Amygdala (tissue), 56 donors: Measurements from ENCODE around the gene CDC42EP1.
"Not testable (repeated sequence)": the region's sequence is repeated elsewhere in the genome, so short reads cannot be mapped to it uniquely, and the experiment has no call there.

Experiments
- DNase-seq, 56 donors: peaks; one replicate each; lab custom pipeline; 2025; lab: John Stamatoyannopoulos, UW

Gene CDC42EP1, protein sequence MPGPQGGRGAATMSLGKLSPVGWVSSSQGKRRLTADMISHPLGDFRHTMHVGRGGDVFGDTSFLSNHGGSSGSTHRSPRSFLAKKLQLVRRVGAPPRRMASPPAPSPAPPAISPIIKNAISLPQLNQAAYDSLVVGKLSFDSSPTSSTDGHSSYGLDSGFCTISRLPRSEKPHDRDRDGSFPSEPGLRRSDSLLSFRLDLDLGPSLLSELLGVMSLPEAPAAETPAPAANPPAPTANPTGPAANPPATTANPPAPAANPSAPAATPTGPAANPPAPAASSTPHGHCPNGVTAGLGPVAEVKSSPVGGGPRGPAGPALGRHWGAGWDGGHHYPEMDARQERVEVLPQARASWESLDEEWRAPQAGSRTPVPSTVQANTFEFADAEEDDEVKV

DNA sequence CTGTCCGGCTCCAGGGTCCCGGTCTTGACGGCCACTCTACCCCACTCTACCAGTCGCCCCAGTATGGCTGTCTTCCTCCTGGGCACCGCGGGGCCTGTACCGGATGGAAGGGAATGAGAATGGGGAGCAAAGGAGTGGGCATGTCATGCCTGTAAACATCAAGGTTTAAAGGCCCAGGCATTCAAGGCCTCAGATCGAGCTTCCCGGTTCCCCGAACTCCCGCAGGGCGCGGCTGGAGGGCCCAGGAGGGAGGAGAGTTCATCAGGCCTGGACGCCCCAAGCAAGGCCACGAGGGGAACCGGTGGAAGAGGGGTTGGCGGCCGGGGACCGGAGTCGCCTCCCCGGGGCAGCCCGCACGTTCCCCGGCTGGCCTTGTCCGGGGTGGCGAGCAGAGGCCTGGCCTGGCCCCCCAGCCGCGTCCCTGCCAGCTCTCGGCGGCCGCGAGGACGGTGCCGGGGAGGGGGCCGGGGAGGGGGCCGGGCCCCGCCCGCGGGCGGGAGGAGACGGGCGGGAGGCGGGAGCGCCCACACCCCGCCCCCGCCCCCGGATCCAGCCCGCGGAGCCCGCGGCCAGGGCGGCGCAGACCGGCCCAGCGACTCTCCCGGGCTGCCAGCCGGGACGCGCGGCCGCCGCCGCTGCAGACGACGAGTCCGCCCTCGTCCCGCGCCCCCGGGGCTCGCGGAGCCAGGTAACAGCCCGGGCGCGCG lies at the start of gene CDC42EP1:
Gene CDC42EP1 (plus strand): TSS at position 580 of the 707 bp plus-strand sequence. CDS start 5,870 bp downstream, outside the sequence.
- peak in 39 of 56 donors; percentile 27 to 82 (median 59) for DNase-seq

DNA sequence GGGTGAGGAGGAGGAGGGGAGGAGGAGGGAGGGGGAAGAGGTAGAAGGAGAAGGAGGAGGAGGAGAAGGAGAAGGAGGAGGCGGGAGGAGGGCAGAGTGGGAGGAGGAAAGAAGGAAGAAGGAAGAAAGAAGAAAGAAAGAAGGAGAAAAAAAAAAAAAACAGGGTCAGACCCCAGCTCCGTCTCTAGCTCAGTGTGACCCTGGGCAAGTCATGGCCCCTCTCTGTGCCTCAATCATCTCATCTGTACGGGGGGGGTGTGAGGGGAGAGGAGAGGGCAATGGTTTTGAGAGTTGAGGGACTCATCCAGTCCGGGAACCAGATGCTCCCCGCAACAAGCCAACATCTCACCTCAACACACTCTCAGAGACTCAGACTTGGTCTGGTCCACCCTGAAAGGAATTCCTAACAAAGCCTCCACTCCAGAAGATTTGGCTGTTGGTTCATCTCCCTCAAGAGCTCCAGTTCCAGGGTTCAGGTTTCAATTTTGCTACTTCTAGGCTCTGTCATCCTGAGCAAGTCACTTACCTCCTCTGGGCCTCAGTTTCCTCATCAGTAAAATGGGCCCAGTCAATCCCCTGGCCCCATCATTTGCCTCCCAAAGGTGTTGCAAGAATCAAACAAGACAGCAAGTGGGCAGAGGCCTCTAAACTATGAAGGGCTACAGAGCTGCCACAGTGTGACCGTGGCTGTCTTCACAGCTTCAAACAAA lies 48.7 kb upstream of the CDC42EP1 start:
- DNase-seq = no peak

DNA sequence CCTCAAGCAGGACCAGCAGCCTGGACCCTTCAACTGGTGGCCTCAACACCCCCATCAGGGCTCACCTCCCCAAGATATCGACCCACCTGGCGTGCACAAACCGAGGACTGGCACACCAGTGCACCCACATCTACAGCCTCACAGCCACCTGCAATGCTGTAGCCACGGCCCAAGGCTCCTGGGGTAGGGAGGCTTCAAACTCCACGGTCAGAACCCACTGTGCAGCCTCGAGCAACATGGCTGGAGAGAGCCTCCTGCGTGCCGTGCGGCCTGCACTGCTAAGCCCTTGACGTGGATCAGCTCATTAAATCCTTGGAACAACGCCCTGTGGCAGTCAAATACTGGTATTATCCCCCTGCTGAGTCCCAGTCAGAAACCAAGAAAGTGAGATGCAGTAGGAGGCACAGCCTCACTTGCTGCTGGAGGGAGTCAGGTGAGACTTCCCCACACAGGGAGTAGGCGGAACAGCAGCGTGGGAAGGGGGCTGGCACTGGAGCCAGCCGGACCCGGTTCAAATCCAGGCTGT lies 45.7 kb upstream of the CDC42EP1 start:
- no peak for DNase-seq

DNA sequence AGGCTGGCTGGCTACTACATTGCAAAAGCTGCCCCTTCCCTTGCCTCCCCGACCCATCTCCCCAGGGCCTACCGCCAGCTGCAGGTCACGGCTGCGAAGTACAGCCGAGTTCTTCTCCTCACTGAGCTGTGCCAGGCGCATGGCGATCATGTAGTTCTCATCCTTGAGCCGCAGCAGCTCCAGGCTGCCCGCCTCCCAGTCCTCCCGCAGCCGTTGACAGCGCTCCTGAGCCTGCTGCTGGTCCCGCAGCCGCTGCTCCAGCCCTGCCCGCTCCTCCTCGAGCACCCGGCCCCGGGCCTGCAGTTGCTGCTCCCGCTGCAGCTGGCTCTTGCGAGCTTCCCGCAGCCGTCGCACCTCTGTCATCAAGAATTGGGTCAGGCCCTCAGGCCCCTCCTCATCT lies 44.4 kb upstream of the CDC42EP1 start:
- no peak for DNase-seq

DNA sequence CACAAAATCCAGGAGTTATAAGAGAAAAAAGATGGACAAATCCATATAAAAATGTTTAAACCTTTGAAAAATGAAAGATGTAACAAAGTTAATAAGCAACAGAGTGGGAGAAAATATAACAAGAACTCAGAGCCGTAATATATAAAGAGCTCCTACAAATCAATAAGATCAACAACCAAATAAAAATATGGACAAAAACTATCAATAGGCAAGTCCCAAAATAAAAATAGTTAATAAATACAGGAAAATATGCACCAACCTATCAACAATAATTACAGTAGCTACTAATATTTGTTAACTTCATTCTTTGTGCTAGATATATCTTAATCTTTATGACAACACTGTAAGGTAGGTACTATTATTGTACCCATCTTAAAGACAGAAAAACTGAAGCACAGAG lies 43.8 kb upstream of the CDC42EP1 start:
- no peak for DNase-seq

DNA sequence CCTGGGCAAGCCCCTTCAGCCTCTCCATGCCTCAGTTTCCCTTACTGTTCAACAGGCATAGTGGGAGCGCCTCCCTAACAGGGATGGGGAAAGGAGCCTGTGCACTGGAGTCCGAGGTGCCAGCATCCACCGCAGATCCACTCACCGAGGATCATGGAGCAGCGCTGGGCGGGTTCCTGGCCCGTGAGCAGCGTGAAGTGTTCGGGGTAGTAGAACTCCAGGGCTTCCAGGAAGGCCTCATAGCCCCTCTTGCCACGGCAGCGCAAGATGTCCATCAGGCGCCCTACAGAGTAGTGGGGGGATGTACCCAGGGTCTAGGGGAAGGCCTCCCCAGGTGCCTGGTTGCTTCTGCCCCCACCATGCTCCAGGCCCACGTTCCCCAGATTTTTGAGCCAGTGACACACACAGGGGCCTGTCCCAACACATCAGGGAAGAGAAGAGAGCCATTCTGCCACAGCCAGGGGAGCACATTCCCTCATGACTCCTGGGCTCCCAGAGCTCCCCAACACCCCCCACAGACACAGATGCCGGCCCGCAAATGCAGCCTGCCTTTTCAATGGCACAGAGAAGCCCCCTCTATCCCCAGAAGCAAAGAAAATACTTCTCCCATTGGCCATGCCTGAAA lies 42.3 kb upstream of the CDC42EP1 start:
- no peak for DNase-seq

DNA sequence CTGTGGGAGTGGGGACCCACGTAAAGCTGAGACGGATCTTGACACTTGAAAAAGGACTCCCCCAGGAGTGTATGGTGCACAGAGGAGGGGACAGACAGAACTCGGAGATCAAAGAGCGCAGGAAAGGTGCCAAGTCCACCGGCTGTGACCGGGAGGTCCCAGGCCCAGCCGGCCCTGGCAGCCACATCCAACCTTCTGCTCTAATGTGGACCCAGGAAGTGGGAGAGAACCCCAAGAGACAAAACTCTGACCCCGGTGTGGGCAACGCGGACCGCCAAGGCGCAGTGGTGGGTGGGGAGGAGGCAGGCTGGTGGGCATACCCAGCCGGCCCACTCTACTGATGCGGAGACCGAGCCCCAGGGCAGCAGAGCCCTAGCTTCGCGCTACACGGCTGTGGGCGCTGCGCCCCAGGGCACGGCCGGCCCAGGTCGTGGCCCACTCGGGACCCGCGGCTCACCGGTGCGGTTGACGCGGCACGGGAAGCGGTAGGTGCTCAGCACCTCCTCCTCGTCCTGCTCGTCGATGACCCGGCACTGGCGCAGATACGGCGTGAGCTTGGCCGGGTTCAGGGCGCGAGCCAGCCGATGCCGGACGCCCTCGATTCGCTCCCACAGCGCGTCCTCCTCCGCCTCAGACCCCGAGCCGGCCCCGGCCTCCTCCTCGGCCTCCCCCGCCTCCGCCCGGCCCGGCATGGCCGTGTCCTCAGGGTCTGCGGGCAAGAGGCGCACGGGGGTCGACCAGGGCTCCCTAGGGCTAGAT lies 41.6 kb upstream of the CDC42EP1 start:
- DNase-seq = no peak

DNA sequence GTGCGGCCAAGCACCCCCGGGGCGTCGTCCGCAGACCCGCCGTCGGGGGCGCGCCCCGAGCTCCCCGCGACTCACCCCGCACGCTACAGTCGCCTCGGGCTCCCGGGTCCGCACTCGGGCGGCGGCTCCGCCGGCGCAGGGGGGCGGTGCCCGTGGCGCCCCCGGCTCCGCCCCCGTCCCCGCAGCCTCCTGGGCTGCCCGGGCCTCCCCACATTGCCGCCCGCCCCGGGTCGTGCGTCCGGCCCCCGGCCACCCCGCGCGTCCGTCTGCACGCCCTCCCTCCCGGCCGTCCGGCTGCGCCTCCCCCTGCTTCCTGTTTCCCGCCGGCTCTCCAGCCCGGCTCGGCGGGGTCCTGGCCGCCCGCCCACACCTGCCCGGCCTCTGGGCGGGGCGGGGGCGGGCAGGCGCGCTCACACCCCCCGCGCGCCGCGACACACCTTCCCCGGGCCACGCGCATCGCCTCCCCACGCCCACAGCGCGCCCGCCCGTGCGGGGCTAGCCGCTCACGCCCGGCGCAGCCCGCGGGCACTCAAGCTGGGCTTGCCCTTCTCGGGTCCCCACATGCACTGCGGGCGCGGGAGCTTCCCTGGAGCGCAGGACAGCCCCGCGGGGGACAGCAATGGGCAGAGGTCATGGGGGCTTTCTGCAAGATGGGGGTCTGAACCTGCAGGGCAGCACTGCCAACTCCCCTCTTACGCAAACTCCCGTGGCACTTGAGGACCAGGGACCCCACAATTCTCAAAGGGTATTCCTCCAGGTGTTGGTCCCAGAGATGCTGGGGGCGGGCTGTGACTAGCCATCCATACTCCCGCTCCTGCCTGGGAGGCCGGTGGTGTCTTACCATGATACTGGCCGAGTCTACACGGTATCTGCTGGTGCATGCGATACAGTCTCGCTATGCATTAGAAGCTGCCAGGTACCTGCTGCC lies 40.7 kb upstream of the CDC42EP1 start, which contains the start of gene CARD10:
Gene CARD10 (minus strand): TSS at position 148 of the 928 bp plus-strand sequence. CDS start 215 bp downstream, outside the sequence.
- DNase-seq = peak in 2 of 56 donors; percentile 21 to 32

DNA sequence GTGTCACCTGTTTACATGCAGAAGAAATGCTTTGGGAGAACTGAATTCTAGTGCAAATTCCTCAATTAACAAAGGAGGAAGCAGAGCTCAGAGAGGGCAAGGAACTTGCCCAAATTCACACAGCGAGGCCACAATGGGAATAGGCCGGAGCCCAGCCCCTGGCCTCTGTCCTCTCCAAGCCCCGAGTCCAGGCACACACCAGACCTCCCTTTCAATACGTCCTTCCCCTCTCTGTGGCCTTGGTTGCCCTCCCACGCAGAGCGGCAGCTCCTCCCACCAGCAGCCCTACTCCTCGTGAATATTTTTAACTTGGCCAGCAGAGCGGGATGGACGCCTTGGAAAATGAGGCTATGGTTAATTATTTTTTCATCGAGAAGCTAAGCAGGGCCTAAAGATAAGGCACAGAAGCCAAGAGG lies 39.5 kb upstream of the CDC42EP1 start:
- no peak for DNase-seq

DNA sequence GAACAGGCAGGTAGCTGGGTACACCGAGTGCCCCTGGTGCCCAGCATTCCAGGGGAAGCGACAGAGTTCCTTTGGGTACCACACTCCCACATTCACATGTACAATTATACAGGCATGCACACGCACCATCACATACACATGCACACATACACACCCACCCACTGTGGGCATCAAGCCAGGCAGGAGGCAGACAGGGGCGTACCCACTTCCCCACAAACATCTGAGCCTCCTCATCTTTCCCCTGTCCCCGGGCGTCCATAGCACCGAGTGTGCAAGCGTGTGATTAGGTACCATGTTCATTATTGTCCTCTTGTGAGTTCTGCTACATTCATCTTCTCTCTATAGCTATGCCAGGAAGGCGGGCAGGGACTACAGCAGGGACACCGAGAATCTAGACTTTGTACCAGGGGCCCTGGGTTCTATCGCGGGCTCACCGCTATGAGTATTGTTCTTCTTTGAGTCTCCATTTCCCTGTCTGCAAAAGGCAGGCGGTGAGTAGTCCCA lies 39.0 kb upstream of the CDC42EP1 start:
- no peak for DNase-seq

DNA sequence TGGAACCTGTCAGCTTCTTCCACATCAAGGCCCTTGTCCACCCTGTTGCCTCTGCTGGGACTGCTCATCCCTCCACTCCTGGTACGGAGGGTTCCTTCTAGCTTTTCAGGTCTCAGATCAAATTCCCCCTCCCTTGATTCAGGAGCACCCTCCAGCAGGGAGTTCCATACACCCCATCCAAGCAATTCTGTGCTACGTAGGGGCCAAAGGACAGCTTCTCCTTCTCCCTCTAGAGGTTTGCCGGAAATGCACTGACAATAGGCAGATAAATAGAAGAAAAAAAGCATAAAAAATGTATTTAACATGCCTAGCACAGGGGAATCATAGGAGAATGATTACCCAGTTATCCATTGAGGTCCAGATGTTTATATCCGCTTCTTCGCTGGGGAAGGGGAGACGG lies 37.8 kb upstream of the CDC42EP1 start:
- DNase-seq = no peak

DNA sequence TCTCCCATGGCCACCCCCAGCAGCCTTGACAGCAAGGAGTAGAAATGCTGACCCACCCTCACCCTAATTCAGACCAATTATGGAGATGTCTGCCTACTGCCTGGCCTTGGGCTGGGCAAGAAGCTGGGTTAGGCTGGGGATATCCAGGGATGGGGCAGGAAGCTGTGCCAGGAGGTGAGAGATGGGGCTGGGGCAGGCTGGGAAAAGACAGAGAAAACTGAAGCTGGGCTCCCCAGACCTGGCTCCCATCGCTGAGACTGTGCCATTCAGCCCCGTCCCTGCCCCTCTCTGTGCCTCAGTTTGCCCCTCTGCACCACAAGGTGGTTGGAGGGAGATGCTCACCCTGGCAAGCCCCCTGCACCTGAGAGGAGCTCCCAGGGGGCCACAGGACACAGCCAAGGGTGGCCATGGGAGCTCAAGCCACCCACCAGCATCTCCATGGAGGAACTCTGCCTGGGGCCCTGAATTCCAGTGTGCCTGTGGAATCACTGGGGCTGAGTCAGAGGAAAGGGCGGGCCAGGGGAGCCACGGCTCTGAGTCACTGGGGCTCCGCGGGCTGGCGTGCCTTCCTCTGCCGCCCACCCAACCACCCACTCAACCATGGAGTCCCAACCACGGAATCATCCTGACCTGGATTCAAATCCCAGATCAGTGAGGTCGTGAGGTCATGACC lies 35.1 kb upstream of the CDC42EP1 start:
- DNase-seq = peak in 1 of 56 donors; percentile 20

DNA sequence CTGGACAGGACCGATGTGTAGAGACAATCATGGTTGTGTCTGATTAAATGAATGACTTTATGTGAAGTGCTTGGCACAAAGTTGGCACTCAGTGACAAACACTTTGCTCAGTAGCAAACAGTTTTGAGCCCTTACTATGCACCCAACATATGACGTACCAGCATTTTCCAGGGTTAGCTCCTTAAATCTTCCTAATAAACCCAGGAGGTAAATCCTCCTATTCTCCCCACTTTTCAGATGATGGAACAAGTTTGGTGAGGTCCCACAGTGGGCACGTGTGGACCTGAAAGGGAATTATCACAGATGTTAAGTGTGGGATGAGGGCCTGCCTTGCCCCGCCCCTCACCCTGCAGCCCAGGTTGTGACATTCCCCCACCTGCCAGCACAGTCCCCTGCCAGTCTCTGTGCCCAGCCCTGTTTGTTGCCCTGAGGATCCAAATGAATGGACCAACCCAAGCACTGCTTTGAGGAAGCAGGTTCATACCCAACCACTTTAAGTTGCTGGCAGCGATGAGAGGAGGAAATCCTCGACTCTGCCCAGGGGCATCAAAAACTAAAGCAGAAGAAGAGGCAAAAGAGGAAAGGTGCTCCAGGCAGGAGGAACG lies 34.4 kb upstream of the CDC42EP1 start:
- no peak for DNase-seq

DNA sequence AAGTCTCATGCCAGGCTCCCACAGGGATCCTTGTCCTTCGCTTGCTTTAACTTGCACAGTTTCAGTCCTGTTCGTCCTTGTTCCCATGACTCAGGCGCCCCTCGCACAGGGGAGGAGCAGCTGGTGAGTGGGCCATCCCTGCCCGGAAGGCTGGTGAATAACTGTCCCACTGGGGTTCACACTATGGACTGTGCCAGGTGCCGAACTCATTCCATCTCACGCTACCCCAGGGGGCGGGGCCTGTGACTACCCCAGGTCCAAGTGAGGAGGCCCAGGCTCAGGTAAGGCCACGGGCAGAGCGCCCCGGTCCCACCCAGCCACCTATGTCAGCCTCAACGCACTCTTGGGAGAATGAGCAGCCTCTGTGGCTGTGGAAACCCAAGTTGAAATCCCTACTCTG lies 33.9 kb upstream of the CDC42EP1 start:
- no peak for DNase-seq

DNA sequence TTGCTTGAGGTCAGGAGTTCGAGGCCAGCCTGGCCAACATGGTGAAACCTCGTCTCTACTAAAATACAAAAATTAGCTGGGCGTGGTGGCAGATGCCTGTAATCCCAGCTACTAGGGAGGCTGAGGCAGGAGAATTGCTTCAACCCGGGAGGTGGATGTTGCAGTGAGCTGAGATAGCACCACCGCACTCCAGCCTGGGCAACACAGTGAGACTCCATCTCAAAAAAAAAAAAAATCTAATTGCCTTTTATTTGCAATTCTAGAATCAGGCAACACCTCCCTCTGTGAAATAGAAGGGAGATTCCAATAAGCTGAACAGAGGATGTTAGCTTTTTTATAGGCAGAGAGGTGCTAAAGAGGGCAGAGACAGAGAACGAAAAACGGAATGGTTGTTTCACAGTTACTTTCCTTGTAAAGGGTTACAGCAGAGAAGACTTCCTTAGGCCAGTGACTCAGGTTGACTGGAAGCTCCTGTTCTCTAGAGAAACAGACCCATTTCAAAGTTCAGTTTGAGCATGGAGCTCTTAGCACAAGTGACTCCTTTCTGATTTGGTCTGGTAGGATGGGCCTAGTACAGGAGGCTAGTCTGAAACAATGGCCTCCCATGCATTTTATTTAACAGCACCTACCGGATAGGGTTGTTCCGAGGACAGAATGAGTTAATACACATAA lies 33.1 kb upstream of the CDC42EP1 start:
- not testable (repeated sequence) for DNase-seq

DNA sequence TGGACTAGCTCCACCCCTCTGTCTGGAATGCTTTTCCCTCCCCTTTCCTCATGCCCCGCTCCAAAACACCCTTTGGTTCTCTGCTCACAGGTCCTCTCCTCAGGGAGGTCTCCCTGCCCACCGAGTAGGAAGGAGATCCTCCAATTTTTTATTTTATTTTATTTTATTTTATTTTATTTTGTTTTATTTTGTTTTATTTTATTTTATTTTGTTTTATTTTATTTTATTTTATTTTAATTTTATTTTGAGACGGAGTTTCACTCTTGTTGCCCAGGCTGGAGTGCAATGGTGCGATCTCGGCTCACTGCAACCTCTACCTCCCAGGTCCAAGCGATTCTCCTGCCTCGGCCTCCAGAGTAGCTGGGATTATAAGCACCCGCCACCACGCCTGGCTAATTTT lies 32.3 kb upstream of the CDC42EP1 start:
- DNase-seq = not testable (repeated sequence)
